ENCODE results near the gene ZNF662. TPM values are rescaled to one million over a fixed set of nuclear protein-coding genes. Genes with fewer than 3 reads are reported as not detected.

Gene ZNF662
- total RNA-seq, 1 donor from 2014 or later = not detected

GRCh38 chr3:42961633-42962032 lies 55.7 kb downstream of the ZNF662 start:
- Histone ChIP-seq H3K79me2 (ENCODE audit: low read depth) (no peaks in the 10 kb centered on the region), H4K20me1 (ENCODE audit: low read depth) (no peaks in the 10 kb centered on the region), H3K4me1 (no peaks in the 10 kb centered on the region), H3K9me3 (ENCODE audit: low read depth) (no peaks in the 10 kb centered on the region), H3K4me3 (no peak overlapping the region), H3K27ac (no peak overlapping the region), H3F3A (ENCODE audit: low read depth) (no peaks in the 10 kb centered on the region), H3K36me3 (no peaks in the 10 kb centered on the region), H3K27me3 (no peaks in the 10 kb centered on the region), H3K9ac (no peak overlapping the region), H3K4me2 (no peak overlapping the region), H2AFZ (replicated peaks) (no peak overlapping the region)
- Mint-ChIP-seq H3K36me3 (no peaks in the 10 kb centered on the region), H3K27me3 (ENCODE audit: insufficient read depth, low read depth) (peaks cover 4% of the 10 kb centered on the region), H3K4me3 (no peak overlapping the region), H3K9me3 (no peaks in the 10 kb centered on the region), H3K27ac (no peak overlapping the region), H3K4me1 (no peaks in the 10 kb centered on the region)
- peak; percentile 76 for DNase-seq (ENCODE audit: low spot score)
- TF ChIP-seq CTCF (IDR thresholded peaks at IDR 0.05) (peak; percentile 79), EZH2phosphoT487 (IDR thresholded peaks at IDR 0.05) (no peak), EZH2 (IDR thresholded peaks at IDR 0.05) (no peak)

- no peak for TF ChIP-seq EZH2phosphoT487 (IDR thresholded peaks at IDR 0.05)
- TF ChIP-seq CTCF (IDR thresholded peaks at IDR 0.05) = no peak
- TF ChIP-seq EZH2 (IDR thresholded peaks at IDR 0.05) = no peak
- Histone ChIP-seq H3K79me2 (ENCODE audit: low read depth) (no peaks in the 10 kb centered on the region), H3K4me2 (no peak overlapping the region), H3K9ac (no peak overlapping the region), H3K9me3 (ENCODE audit: low read depth) (no peaks in the 10 kb centered on the region), H3K36me3 (no peaks in the 10 kb centered on the region), H3K4me1 (no peaks in the 10 kb centered on the region), H3K27me3 (no peaks in the 10 kb centered on the region), H2AFZ (replicated peaks) (no peak overlapping the region), H3F3A (ENCODE audit: low read depth) (no peaks in the 10 kb centered on the region), H4K20me1 (ENCODE audit: low read depth) (no peaks in the 10 kb centered on the region), H3K27ac (no peak overlapping the region), H3K4me3 (no peak overlapping the region)
- Mint-ChIP-seq H3K27ac (no peak overlapping the region), H3K4me1 (no peaks in the 10 kb centered on the region), H3K4me3 (no peak overlapping the region), H3K27me3 (ENCODE audit: insufficient read depth, low read depth) (peaks cover 4% of the 10 kb centered on the region), H3K9me3 (no peaks in the 10 kb centered on the region), H3K36me3 (no peaks in the 10 kb centered on the region)
- no peak for DNase-seq (ENCODE audit: low spot score)
Observed at GRCh38 chr3:42963269-42963668, 57.3 kb downstream of the ZNF662 start.

- no peaks in the 10 kb centered on the region for H3F3A ChIP-seq (ENCODE audit: low read depth)
- peak overlapping the region; percentile 18 for H2AFZ ChIP-seq (replicated peaks)
- no peak overlapping the region for H3K4me3 ChIP-seq
- no peak overlapping the region for H3K27ac Mint-ChIP-seq
- H3K4me3 Mint-ChIP-seq = no peak overlapping the region
- no peaks in the 10 kb centered on the region for H3K4me1 ChIP-seq
- H3K27me3 ChIP-seq = no peaks in the 10 kb centered on the region
- no peak overlapping the region for H3K4me2 ChIP-seq
- DNase-seq (ENCODE audit: low spot score) = no peak
- H3K36me3 ChIP-seq = no peaks in the 10 kb centered on the region
- H3K9me3 Mint-ChIP-seq = no peaks in the 10 kb centered on the region
- H3K27ac ChIP-seq = no peak overlapping the region
- H3K79me2 ChIP-seq (ENCODE audit: low read depth) = no peaks in the 10 kb centered on the region
- H3K9me3 ChIP-seq (ENCODE audit: low read depth) = no peaks in the 10 kb centered on the region
- H3K4me1 Mint-ChIP-seq = no peaks in the 10 kb centered on the region
- no peaks in the 10 kb centered on the region for H4K20me1 ChIP-seq (ENCODE audit: low read depth)
- peaks cover 4% of the 10 kb centered on the region for H3K27me3 Mint-ChIP-seq (ENCODE audit: insufficient read depth, low read depth)
- H3K9ac ChIP-seq = no peak overlapping the region
- H3K36me3 Mint-ChIP-seq = no peaks in the 10 kb centered on the region
- TF ChIP-seq EZH2 (IDR thresholded peaks at IDR 0.05) (no peak), EZH2phosphoT487 (IDR thresholded peaks at IDR 0.05) (no peak), CTCF (IDR thresholded peaks at IDR 0.05) (no peak)
Observed at GRCh38 chr3:42964266-42964665, 58.3 kb downstream of the ZNF662 start.

Other genes starting within 250 kb of the ZNF662 start
- gene KLHL40, start 220.6 kb upstream of the ZNF662 start, total RNA-seq (ENCODE audit: low replicate concordance) = not detected in 2 replicates
- not detected in 2 replicates for gene HHATL, start 203.3 kb upstream of the ZNF662 start, total RNA-seq (ENCODE audit: low replicate concordance)
- 1.1 TPM in 1 of 2 replicates, not detected in the other for gene CCDC13, start 132.9 kb upstream of the ZNF662 start, total RNA-seq (ENCODE audit: low replicate concordance)
- gene HIGD1A, start 101.7 kb upstream of the ZNF662 start, total RNA-seq (ENCODE audit: low replicate concordance) = 110 and 181 TPM in 2 replicates
- not detected in 2 replicates for gene ACKR2, start 96.7 kb upstream of the ZNF662 start, total RNA-seq (ENCODE audit: low replicate concordance)
- not detected in 2 replicates for gene CYP8B1, start 30.3 kb upstream of the ZNF662 start, total RNA-seq (ENCODE audit: low replicate concordance)
- gene GASK1A, start 73.2 kb downstream of the ZNF662 start, total RNA-seq (ENCODE audit: low replicate concordance) = 3.9 and 10.3 TPM in 2 replicates
- gene POMGNT2, start 199.9 kb downstream of the ZNF662 start, total RNA-seq (ENCODE audit: low replicate concordance) = 13.2 and 28.8 TPM in 2 replicates